Measurements from ENCODE around the gene COG2. TPM values are rescaled to one million over a fixed set of nuclear protein-coding genes. Genes with fewer than 3 reads are reported as not detected.
A peak's percentile ranks its signal among the peaks of the same experiment; 100 is the strongest.

The COG2 gene
- total RNA-seq (2014; rRNA removed): 42.0 and 51.0 TPM in 2 replicates
- Bru-seq, nascent RNA: percentile 92 among the genes with signal in this experiment
- BruChase-seq, experiment 1, labeled RNA remaining after a 6-hour chase: percentile 84 among the genes with signal in this experiment
- percentile 90 among the genes with signal in this experiment for BruChase-seq, experiment 2, labeled RNA remaining after a 2-hour chase
- long read RNA-seq, transcript COG2-202 (18 exons, 2,921 nt): major isoform, 120 of 162 reads
- long read RNA-seq, transcript COG2-201 (18 exons, 2,843 nt): minor isoform, 6 of 162 reads
- long read RNA-seq, partial matches to known transcripts: 14 of 162 reads
- long read RNA-seq, other reads (novel, unspliced or antisense): 22 of 162 reads

- CTCF ChIA-PET: interaction anchor here (0.5 to 2.6 kb wide), 3 partner anchors 130 to 514 kb away, joined by 3 to 16 read pairs (median 4); no protein-coding TSS in a partner anchor
- POLR2A ChIA-PET (ENCODE audit: unreplicated experiment): interaction anchor here (0.9 to 1.0 kb wide), 3 partner anchors 8 to 183 kb away, joined by 5 to 9 read pairs (median 7); no protein-coding TSS in a partner anchor
- intact Hi-C loops (cut with micrococcal nuclease): loop anchor here (1.0 to 2.0 kb wide), 3 partner anchors 39 to 336 kb away; partner anchors contain the start of genes ARV1 and TTC13
These were observed at the start of gene COG2 for GRCh38 chr1:230642263-230642959. TSS of gene COG2 (plus strand) at chr1:230642481. CDS start at chr1:230642607, 126 bp downstream.

GRCh38 chr1:230592848-230593414 lies 49.4 kb upstream of the COG2 start:
- DNase-seq (no peak), ATAC-seq (no peak)
- Histone ChIP-seq H3K27me3 (ENCODE audit: low read length) (peaks cover 78% of the 10 kb centered on the region), H3K36me3 (ENCODE audit: low read depth, low read length) (no peaks in the 10 kb centered on the region), H3K9me3 (ENCODE audit: low read length) (no peaks in the 10 kb centered on the region), H3K4me3 (ENCODE audit: low read length) (no peak overlapping the region), H3K4me1 (ENCODE audit: insufficient read depth, low read length) (no peaks in the 10 kb centered on the region), H3K4me2 (ENCODE audit: low read length) (no peak overlapping the region), H3K27ac (ENCODE audit: low read length) (no peak overlapping the region), H4K20me1 (ENCODE audit: low read length) (no peaks in the 10 kb centered on the region), H3K9me2 (replicated peaks; ENCODE audit: low read length) (no peaks in the 10 kb centered on the region), H2AFZ (ENCODE audit: low read length) (no peak overlapping the region), H3F3A (ENCODE audit: low read length, unreplicated experiment) (no peaks in the 10 kb centered on the region), H3K9ac (ENCODE audit: low read length) (no peak overlapping the region), H3K79me2 (ENCODE audit: low read length) (no peaks in the 10 kb centered on the region)
- ChIA-PET CTCF (no interaction called here), POLR2A (ENCODE audit: unreplicated experiment) (no interaction called here)
- no peak for TF ChIP-seq CTCF (conservative IDR thresholded peaks at IDR 0.05; ENCODE audit: low read depth, low read length)
- TF ChIP-seq EZH2 (IDR thresholded peaks at IDR 0.05; ENCODE audit: low read length, unreplicated experiment): no peak
- TF ChIP-seq EZH2phosphoT487 (IDR thresholded peaks at IDR 0.05; ENCODE audit: borderline replicate concordance, low read length): no peak
- BruUV-seq (replicated peaks): no TSS peak
- intact Hi-C loops (cut with micrococcal nuclease): no loop called here

More at GRCh38 chr1:230642263-230642959, at the start of gene COG2:
- ATAC-seq (peak; percentile 94), DNase-seq (peak; percentile 99)
- H3K4me3 ChIP-seq (ENCODE audit: low read length): peak within 1 kb of the TSS; percentile 86
- peak within 1 kb of the TSS; percentile 80 for H2AFZ ChIP-seq (ENCODE audit: low read length)
- H3K9ac ChIP-seq (ENCODE audit: low read length): peak within 1 kb of the TSS; percentile 82
- peaks cover 6% of the 10 kb centered on the region; the same call in 1 of the 2 replicates for H3K36me3 ChIP-seq (ENCODE audit: low read depth, low read length)
- H3K9me3 ChIP-seq (ENCODE audit: low read length): no peaks in the 10 kb centered on the region
- H4K20me1 ChIP-seq (ENCODE audit: low read length): peaks cover 24% of the 10 kb centered on the region
- H3K4me2 ChIP-seq (ENCODE audit: low read length): peak within 1 kb of the TSS; percentile 86
- peak within 1 kb of the TSS; percentile 35 for H3K27ac ChIP-seq (ENCODE audit: low read length)
- H3K4me1 ChIP-seq (ENCODE audit: insufficient read depth, low read length): peaks cover 25% of the 10 kb centered on the region
- peaks cover 30% of the 10 kb centered on the region for H3K27me3 ChIP-seq (ENCODE audit: low read length)
- BruUV-seq (replicated peaks): TSS peak; percentile 67
- H3F3A ChIP-seq (ENCODE audit: low read length, unreplicated experiment): no peaks in the 10 kb centered on the region
- H3K79me2 ChIP-seq (ENCODE audit: low read length): peaks cover 49% of the 10 kb centered on the region
- no peaks in the 10 kb centered on the region for H3K9me2 ChIP-seq (replicated peaks; ENCODE audit: low read length)
- TF ChIP-seq EZH2phosphoT487 (IDR thresholded peaks at IDR 0.05; ENCODE audit: borderline replicate concordance, low read length) (no peak), CTCF (conservative IDR thresholded peaks at IDR 0.05; ENCODE audit: low read depth, low read length) (peak; percentile 100)
